ENCODE data around the gene MAD1L1. TPM values are rescaled to one million over a fixed set of nuclear protein-coding genes. Genes with fewer than 3 reads are reported as not detected.
A peak's percentile ranks its signal among the peaks of the same experiment; 100 is the strongest.

MAD1L1 gene
- total and polyA plus RNA-seq, 2 of the 13 experiments (the other 11 are each of a cell fraction or from before 2014, with no cell fraction given), result 17.4 to 64.7 TPM

DNA sequence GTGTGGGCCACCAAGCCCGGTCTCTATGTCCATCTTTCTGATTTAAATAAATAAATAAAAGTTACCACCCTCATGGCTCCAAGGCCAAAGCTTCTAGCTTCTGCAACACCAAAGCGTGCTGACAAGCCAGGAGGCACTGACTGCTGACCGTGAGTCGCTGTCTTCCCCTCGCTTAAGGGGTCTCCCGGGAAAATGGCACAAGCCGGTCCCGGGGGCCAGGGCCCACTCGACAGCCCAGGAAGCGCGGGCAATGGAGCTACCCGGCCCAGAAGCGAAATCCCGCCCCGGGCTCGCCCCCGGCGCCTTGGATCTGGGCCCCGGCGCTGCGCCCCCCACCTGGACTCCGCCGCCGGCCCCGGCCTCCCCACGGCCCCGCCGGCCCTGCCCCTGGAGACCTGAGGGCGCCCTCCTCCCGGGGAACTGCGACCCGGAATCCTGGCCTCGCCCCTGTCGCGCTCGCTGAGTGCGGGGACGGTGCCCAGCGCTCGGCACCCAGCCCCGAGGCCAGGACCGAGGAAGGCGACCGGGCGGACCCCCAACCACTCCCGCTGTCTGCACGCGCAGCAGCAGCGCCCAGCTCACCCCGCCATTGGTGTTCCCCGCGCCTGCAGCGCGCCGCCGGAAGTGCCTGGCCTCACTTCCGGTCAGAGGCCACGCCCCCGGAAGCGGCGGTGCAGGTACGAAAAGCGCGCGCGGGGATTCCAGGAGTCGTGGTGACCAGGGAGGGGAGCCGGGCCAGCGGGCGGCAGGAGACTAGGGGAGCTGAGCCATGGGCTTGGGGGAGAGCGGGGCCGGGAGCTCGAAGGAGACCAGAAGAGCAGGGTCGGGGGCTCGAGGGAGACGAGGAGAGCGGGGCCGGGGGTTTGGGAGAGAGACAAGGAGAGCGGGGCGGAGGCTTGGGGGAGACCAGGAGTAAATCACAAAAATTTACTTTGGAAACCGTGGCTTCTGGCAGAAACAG lies 9.1 kb upstream of the MAD1L1 start, which contains the start of the genes MRM2 and NUDT1 (continued):
- TF ChIP-seq, protein P1, sequence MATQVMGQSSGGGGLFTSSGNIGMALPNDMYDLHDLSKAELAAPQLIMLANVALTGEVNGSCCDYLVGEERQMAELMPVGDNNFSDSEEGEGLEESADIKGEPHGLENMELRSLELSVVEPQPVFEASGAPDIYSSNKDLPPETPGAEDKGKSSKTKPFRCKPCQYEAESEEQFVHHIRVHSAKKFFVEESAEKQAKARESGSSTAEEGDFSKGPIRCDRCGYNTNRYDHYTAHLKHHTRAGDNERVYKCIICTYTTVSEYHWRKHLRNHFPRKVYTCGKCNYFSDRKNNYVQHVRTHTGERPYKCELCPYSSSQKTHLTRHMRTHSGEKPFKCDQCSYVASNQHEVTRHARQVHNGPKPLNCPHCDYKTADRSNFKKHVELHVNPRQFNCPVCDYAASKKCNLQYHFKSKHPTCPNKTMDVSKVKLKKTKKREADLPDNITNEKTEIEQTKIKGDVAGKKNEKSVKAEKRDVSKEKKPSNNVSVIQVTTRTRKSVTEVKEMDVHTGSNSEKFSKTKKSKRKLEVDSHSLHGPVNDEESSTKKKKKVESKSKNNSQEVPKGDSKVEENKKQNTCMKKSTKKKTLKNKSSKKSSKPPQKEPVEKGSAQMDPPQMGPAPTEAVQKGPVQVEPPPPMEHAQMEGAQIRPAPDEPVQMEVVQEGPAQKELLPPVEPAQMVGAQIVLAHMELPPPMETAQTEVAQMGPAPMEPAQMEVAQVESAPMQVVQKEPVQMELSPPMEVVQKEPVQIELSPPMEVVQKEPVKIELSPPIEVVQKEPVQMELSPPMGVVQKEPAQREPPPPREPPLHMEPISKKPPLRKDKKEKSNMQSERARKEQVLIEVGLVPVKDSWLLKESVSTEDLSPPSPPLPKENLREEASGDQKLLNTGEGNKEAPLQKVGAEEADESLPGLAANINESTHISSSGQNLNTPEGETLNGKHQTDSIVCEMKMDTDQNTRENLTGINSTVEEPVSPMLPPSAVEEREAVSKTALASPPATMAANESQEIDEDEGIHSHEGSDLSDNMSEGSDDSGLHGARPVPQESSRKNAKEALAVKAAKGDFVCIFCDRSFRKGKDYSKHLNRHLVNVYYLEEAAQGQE (IDR thresholded peaks at IDR 0.05; ENCODE audit: borderline replicate concordance in 1 of 2, low read depth in 1 of 2, low read length in 2 of 2), result 0 out of 4 replicates have a peak, but pooled peaks of 1 of the 2 experiments have one; percentile 15
- TF ChIP-seq ZKSCAN1 (IDR thresholded peaks at IDR 0.05; ENCODE audit: low read length) (no peak), SRF (IDR thresholded peaks at IDR 0.05; ENCODE audit: low read depth, low read length) (no peak), CCDC6 (CRISPR knock-in tag; IDR thresholded peaks at IDR 0.05) (peak; percentile 95), NFYB (CRISPR knock-in tag; IDR thresholded peaks at IDR 0.05) (peak; percentile 32; the same call in 1 of the 2 replicates), ZNF180 (CRISPR knock-in tag; IDR thresholded peaks at IDR 0.05; ENCODE audit: borderline replicate concordance, low read depth) (no peak), ESRRA (CRISPR knock-in tag; IDR thresholded peaks at IDR 0.05; ENCODE audit: low read depth) (no peak), ZNF710 (CRISPR knock-in tag; IDR thresholded peaks at IDR 0.05; ENCODE audit: borderline replicate concordance) (no peak; the same call in 1 of the 2 replicates), ZNF326 (CRISPR knock-in tag; IDR thresholded peaks at IDR 0.05; ENCODE audit: borderline replicate concordance) (no peak), ZNF816 (CRISPR knock-in tag; IDR thresholded peaks at IDR 0.05; ENCODE audit: borderline replicate concordance) (no peak; the same call in 1 of the 2 replicates), AKAP8 (CRISPR knock-in tag; IDR thresholded peaks at IDR 0.05) (no peak), ZNF788 (CRISPR knock-in tag; IDR thresholded peaks at IDR 0.05; ENCODE audit: borderline replicate concordance) (no peak), NRL (CRISPR knock-in tag; IDR thresholded peaks at IDR 0.05; ENCODE audit: borderline replicate concordance) (peak; percentile 74; the same call in 1 of the 2 replicates), ZMYM3 (CRISPR knock-in tag; IDR thresholded peaks at IDR 0.05) (no peak), AGO2 (optimal IDR thresholded peaks at IDR 0.05; ENCODE audit: low read depth, low read length) (peak; percentile 67), MBD4 (IDR thresholded peaks at IDR 0.05; ENCODE audit: borderline replicate concordance, low read length) (no peak), ONECUT2 (CRISPR knock-in tag; IDR thresholded peaks at IDR 0.05) (no peak), BRD4 (CRISPR knock-in tag; IDR thresholded peaks at IDR 0.05) (peak; percentile 82; the same call in 1 of the 2 replicates), ZBTB44 (CRISPR knock-in tag; IDR thresholded peaks at IDR 0.05) (no peak)
- TF ChIP-seq, protein P2, sequence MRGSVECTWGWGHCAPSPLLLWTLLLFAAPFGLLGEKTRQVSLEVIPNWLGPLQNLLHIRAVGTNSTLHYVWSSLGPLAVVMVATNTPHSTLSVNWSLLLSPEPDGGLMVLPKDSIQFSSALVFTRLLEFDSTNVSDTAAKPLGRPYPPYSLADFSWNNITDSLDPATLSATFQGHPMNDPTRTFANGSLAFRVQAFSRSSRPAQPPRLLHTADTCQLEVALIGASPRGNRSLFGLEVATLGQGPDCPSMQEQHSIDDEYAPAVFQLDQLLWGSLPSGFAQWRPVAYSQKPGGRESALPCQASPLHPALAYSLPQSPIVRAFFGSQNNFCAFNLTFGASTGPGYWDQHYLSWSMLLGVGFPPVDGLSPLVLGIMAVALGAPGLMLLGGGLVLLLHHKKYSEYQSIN (CRISPR knock-in tag; IDR thresholded peaks at IDR 0.05; ENCODE audit: borderline replicate concordance), result no peak

All from HepG2 (cell line).